SK-N-SH treated with all-trans-retinoic acid at 6 μM for 48 hours (cell line): ENCODE results near the gene ZIC5.

Experiments
- ATAC-seq: fragments of 200-7000 bp; cut with Tn5 transposase; 3 replicates; pipeline ENCODE4 v1.9.1; 2020; ENCODE audit warnings: mild to moderate bottlenecking, moderate library complexity
- ARNTL ChIP-seq: fragments of 450-650 bp; formaldehyde crosslinking; IDR thresholded peaks from 2 replicates; pipeline ENCODE4 v1.5.0; 2020; ENCODE audit warnings: low read depth, mild to moderate bottlenecking, moderate library complexity, borderline replicate concordance
- BACH2 ChIP-seq: fragments of 250-450 bp; sonication (Bioruptor Pico); IDR thresholded peaks from 2 replicates; pipeline ENCODE4 v1.9.0; 2021; ENCODE audit warnings: mild to moderate bottlenecking, borderline replicate concordance
- CSDC2 ChIP-seq: fragments of 250-450 bp; sonication (Bioruptor Pico); IDR thresholded peaks from 2 replicates; pipeline ENCODE4 v1.5.0; 2020; ENCODE audit warnings: mild to moderate bottlenecking, moderate library complexity
- CSRNP3 ChIP-seq: fragments of 250-450 bp; sonication (Bioruptor Pico); IDR thresholded peaks from 2 replicates; pipeline ENCODE4 v1.5.1; 2021; ENCODE audit warnings: mild to moderate bottlenecking, moderate library complexity
- ESRRG ChIP-seq: fragments of 250-450 bp; sonication (Bioruptor Pico); IDR thresholded peaks from 2 replicates; pipeline ENCODE4 v1.6.1; 2021; ENCODE audit warnings: mild to moderate bottlenecking
- GLIS3 ChIP-seq: fragments of 250-450 bp; sonication (Bioruptor Pico); IDR thresholded peaks from 2 replicates; pipeline ENCODE4 v1.5.0; 2020; ENCODE audit warnings: mild to moderate bottlenecking, moderate library complexity
- ISL1 ChIP-seq: fragments of 250-450 bp; sonication (Bioruptor Pico); IDR thresholded peaks from 2 replicates; pipeline ENCODE4 v2.1.2; 2022; ENCODE audit warnings: mild to moderate bottlenecking, moderate library complexity
- OSR1 ChIP-seq: fragments of 250-450 bp; sonication (Bioruptor Pico); IDR thresholded peaks from 2 replicates; pipeline ENCODE4 v1.8.0; 2022; ENCODE audit warnings: moderate library complexity, mild to moderate bottlenecking, inconsistent platforms
- PPARA ChIP-seq: fragments of 250-450 bp; sonication (Bioruptor Pico); IDR thresholded peaks from 2 replicates; pipeline ENCODE4 v1.5.0; 2020; ENCODE audit warnings: mild to moderate bottlenecking, borderline replicate concordance
- RARB ChIP-seq: fragments of 250-450 bp; sonication (Bioruptor Pico); IDR thresholded peaks from 2 replicates; pipeline ENCODE4 v1.8.0; 2021; ENCODE audit warnings: mild to moderate bottlenecking, moderate library complexity
- SNAI2 ChIP-seq: fragments of 250-450 bp; sonication (Bioruptor Pico); IDR thresholded peaks from 2 replicates; pipeline ENCODE4 v1.5.0; 2020; ENCODE audit warnings: mild to moderate bottlenecking, moderate library complexity
- TOX ChIP-seq: fragments of 250-450 bp; sonication (Bioruptor Pico); IDR thresholded peaks from 2 replicates; pipeline ENCODE4 v1.8.0; 2021; ENCODE audit warnings: mild to moderate bottlenecking, moderate library complexity, borderline replicate concordance
- ZFP3 ChIP-seq: fragments of 250-450 bp; sonication (Bioruptor Pico); IDR thresholded peaks from 2 replicates; pipeline ENCODE4 v1.5.0; 2020; ENCODE audit warnings: mild to moderate bottlenecking, moderate library complexity
- ZFP30 ChIP-seq: fragments of 450-650 bp; formaldehyde crosslinking; IDR thresholded peaks from 2 replicates; pipeline ENCODE4 v1.5.0; 2022; ENCODE audit warnings: mild to moderate bottlenecking, moderate library complexity
- ZNF70 ChIP-seq: fragments of 450-650 bp; formaldehyde crosslinking; IDR thresholded peaks from 2 replicates; pipeline ENCODE4 v1.5.0; 2020; ENCODE audit warnings: mild to moderate bottlenecking, moderate library complexity
- ZNF8 ChIP-seq: fragments of 450-650 bp; formaldehyde crosslinking; IDR thresholded peaks from 2 replicates; pipeline ENCODE4 v1.5.0; 2020; ENCODE audit warnings: mild to moderate bottlenecking, moderate library complexity
- TF ChIP-seq, protein P1 (sequence below): fragments of 250-450 bp; sonication (Bioruptor Pico); IDR thresholded peaks from 2 replicates; pipeline ENCODE4 v1.8.0; 2020; ENCODE audit warnings: mild to moderate bottlenecking, moderate library complexity, borderline replicate concordance
- TF ChIP-seq, protein P2 (sequence below): fragments of 250-450 bp; sonication (Bioruptor Pico); IDR thresholded peaks from 2 replicates; pipeline ENCODE4 v1.5.1; 2020; ENCODE audit warnings: low read depth, mild to moderate bottlenecking, moderate library complexity

ZIC5 gene

GRCh38 chr13:99913167-99913566 lies 58.4 kb downstream of the ZIC5 start:
- ATAC-seq: no peak

More at GRCh38 chr13:99913167-99913566, 58.4 kb downstream of the ZIC5 start:
- TF ChIP-seq CSRNP3 (CRISPR knock-in tag): no peak
- no peak for TF ChIP-seq ZFP30 (CRISPR knock-in tag)
- no peak for TF ChIP-seq ARNTL
- no peak for TF ChIP-seq ESRRG (CRISPR knock-in tag)
- no peak for TF ChIP-seq BACH2 (CRISPR knock-in tag)
- no peak for TF ChIP-seq RARB (CRISPR knock-in tag)
- TF ChIP-seq, protein P1, sequence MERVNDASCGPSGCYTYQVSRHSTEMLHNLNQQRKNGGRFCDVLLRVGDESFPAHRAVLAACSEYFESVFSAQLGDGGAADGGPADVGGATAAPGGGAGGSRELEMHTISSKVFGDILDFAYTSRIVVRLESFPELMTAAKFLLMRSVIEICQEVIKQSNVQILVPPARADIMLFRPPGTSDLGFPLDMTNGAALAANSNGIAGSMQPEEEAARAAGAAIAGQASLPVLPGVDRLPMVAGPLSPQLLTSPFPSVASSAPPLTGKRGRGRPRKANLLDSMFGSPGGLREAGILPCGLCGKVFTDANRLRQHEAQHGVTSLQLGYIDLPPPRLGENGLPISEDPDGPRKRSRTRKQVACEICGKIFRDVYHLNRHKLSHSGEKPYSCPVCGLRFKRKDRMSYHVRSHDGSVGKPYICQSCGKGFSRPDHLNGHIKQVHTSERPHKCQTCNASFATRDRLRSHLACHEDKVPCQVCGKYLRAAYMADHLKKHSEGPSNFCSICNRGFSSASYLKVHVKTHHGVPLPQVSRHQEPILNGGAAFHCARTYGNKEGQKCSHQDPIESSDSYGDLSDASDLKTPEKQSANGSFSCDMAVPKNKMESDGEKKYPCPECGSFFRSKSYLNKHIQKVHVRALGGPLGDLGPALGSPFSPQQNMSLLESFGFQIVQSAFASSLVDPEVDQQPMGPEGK: no peak
- TF ChIP-seq SNAI2 (CRISPR knock-in tag): no peak
- TF ChIP-seq, protein P2, sequence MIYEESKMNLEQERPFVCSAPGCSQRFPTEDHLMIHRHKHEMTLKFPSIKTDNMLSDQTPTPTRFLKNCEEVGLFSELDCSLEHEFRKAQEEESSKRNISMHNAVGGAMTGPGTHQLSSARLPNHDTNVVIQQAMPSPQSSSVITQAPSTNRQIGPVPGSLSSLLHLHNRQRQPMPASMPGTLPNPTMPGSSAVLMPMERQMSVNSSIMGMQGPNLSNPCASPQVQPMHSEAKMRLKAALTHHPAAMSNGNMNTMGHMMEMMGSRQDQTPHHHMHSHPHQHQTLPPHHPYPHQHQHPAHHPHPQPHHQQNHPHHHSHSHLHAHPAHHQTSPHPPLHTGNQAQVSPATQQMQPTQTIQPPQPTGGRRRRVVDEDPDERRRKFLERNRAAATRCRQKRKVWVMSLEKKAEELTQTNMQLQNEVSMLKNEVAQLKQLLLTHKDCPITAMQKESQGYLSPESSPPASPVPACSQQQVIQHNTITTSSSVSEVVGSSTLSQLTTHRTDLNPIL: no peak
- no peak for TF ChIP-seq PPARA (CRISPR knock-in tag)
- TF ChIP-seq OSR1: no peak
- TF ChIP-seq ZNF8 (CRISPR knock-in tag): no peak
- no peak for TF ChIP-seq ZNF70 (CRISPR knock-in tag)
- TF ChIP-seq CSDC2: no peak
- TF ChIP-seq GLIS3: no peak
- TF ChIP-seq ISL1 (CRISPR knock-in tag): no peak
- no peak for TF ChIP-seq TOX (CRISPR knock-in tag)
- TF ChIP-seq ZFP3: no peak
